Upper lobe of right lung (tissue), 1 donor: ENCODE data around the gene FCHSD2. TPM values are rescaled to one million over a fixed set of nuclear protein-coding genes. Genes with fewer than 3 reads are reported as not detected.

ENCODE experiments used
- ATAC-seq: fragments of 200-7000 bp; cut with Tn5 transposase; one replicate; pipeline ENCODE4 v1.9.1; 2020; ENCODE audit warnings: mild to moderate bottlenecking, moderate library complexity
- DNase-seq: peaks from one replicate; pipeline ENCODE4 v3.0.0-alpha.2; 2020
- H3K27ac ChIP-seq: fragments of 200-600 bp; one replicate; pipeline ENCODE4 v1.8.0; 2022
- H3K27me3 ChIP-seq: fragments of 200-600 bp; one replicate; pipeline ENCODE4 v1.8.0; 2022; ENCODE audit warnings: mild to moderate bottlenecking
- H3K36me3 ChIP-seq: fragments of 200-600 bp; one replicate; pipeline ENCODE4 v1.8.0; 2022
- H3K4me1 ChIP-seq: fragments of 200-600 bp; one replicate; pipeline ENCODE4 v1.8.0; 2022
- H3K4me3 ChIP-seq: fragments of 200-600 bp; one replicate; pipeline ENCODE4 v1.8.0; 2022; ENCODE audit warnings: mild to moderate bottlenecking
- H3K9me3 ChIP-seq: fragments of 200-600 bp; one replicate; pipeline ENCODE4 v1.8.0; 2022
- intact Hi-C: fragments of 100-400 bp; cut with DNase I; formaldehyde crosslinking; loops from one replicate; pipeline ENCODE4 v1.11.0; 2022
- total RNA-seq: library from RNA; stranded (reverse); fragmentation: NEBNext Ultra II Directional; extraction: Animal tissue kit (Norgen Biotek cat#: 25700); gene quantifications from one replicate; pipeline ENCODE4 v1.2.1, GENCODE V29; 2021
- TF ChIP-seq, protein P1 (sequence below): fragments of 200-600 bp; IDR thresholded peaks from one replicate; pipeline ENCODE4 v1.8.0; 2022; ENCODE audit warnings: antibody characterized with exemption
- donor health status: DM: no; HTN: yes; CAD: no; lungs with severe emphysema.

FCHSD2 gene
- total RNA-seq, 1 donor from 2014 or later: 71.2 TPM

DNA sequence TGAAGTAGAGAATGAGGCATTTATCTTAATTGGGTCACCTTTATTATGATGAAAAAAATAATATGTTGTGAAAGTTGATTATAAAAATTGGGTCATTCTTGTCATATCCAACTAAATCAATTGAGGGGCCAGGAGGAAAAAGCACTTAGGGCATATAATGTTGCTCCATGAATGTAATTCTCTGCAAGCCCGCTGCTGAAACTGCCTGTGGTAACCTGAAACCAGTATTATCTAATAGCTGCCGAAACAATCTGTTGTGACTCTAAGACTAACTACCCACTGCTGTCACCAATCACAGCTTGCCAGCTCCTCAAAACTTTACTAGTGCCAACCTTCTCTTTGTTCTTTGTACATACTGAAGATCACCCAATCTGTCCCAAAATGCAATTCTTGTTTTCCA is 212.1 kb downstream of the FCHSD2 start:
- intact Hi-C loops: no loop called here
- H3K27ac ChIP-seq: no peak overlapping the region
- no peak overlapping the region for H3K4me3 ChIP-seq
- no peaks in the 10 kb centered on the region for H3K27me3 ChIP-seq
- H3K9me3 ChIP-seq: no peaks in the 10 kb centered on the region
- no peaks in the 10 kb centered on the region for H3K4me1 ChIP-seq
- ATAC-seq: no peak
- no peaks in the 10 kb centered on the region for H3K36me3 ChIP-seq
- DNase-seq: no peak
- TF ChIP-seq, protein P1, sequence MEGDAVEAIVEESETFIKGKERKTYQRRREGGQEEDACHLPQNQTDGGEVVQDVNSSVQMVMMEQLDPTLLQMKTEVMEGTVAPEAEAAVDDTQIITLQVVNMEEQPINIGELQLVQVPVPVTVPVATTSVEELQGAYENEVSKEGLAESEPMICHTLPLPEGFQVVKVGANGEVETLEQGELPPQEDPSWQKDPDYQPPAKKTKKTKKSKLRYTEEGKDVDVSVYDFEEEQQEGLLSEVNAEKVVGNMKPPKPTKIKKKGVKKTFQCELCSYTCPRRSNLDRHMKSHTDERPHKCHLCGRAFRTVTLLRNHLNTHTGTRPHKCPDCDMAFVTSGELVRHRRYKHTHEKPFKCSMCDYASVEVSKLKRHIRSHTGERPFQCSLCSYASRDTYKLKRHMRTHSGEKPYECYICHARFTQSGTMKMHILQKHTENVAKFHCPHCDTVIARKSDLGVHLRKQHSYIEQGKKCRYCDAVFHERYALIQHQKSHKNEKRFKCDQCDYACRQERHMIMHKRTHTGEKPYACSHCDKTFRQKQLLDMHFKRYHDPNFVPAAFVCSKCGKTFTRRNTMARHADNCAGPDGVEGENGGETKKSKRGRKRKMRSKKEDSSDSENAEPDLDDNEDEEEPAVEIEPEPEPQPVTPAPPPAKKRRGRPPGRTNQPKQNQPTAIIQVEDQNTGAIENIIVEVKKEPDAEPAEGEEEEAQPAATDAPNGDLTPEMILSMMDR: no peak

DNA sequence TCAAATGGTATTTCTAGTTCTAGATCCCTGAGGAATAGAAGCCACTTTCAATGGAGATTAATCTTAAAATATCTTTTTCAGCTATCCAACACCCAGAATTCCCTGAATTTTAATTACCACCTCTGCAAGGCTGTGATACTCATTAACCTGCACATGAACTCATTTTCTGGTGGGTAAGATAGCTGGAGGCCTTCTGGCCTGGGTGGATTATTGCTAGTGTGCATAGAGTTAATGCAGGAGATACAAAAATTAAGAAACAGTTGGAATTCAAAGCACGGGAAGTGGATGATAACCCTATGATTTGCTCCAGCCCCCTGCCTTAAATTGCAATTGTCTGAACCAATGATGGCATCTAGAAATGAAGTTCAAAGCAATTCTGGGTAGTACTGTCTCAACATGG is 212.9 kb downstream of the FCHSD2 start:
- Histone ChIP-seq H3K36me3 (no peaks in the 10 kb centered on the region), H3K27me3 (no peaks in the 10 kb centered on the region), H3K4me1 (no peaks in the 10 kb centered on the region), H3K27ac (no peak overlapping the region), H3K9me3 (no peaks in the 10 kb centered on the region), H3K4me3 (no peak overlapping the region)
- no peak for ATAC-seq
- TF ChIP-seq, protein P1: no peak
- no peak for DNase-seq
- intact Hi-C loops: no loop called here

DNA sequence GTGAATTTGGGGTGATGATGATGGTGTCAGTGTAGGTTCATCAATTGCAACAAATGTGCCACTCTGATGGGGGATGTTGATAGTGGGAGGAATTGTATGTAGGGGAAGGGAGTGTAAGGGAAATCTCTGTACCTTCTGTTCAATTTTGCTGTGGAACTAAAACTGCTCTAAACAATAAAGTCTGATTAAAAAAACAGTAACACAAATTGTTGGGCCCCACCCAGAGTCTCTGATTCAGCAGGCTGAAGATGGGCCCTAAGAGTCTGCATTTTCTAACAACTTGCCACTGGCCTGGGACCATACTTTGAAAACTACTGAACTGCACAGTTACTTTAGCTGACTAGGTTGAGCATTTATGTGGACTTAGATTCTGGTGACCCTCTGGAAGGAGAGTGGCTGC is 214.7 kb downstream of the FCHSD2 start:
- no peak for ATAC-seq
- Histone ChIP-seq H3K9me3 (no peaks in the 10 kb centered on the region), H3K36me3 (no peaks in the 10 kb centered on the region), H3K27ac (no peak overlapping the region), H3K4me1 (no peaks in the 10 kb centered on the region), H3K4me3 (no peak overlapping the region), H3K27me3 (no peaks in the 10 kb centered on the region)
- intact Hi-C loops: no loop called here
- no peak for DNase-seq
- TF ChIP-seq, protein P1: no peak

DNA sequence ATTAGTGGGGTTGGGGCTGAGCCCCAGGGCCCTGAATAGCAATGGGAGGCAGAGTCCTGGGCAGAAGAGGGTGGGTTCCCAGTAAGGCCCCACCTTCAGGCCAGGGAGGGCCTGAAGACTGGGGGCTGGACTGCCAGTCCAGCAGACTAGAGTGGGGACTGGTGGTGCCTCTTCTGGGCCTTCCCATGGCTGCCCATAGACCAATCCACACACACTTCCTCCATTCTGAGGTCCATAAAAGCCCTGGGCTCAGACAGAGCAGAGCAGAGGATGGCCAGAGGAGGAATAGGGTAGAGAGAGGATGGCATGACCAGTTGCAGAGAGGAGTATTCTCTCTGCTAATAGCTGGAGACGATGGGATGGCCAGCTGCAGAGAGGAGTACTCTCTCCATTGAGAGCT is 216.0 kb downstream of the FCHSD2 start:
- Histone ChIP-seq H3K27ac (no peak overlapping the region), H3K36me3 (peaks cover 6% of the 10 kb centered on the region), H3K4me1 (no peaks in the 10 kb centered on the region), H3K4me3 (no peak overlapping the region), H3K27me3 (no peaks in the 10 kb centered on the region), H3K9me3 (no peaks in the 10 kb centered on the region)
- DNase-seq (no peak), ATAC-seq (no peak)
- TF ChIP-seq, protein P1: no peak
- intact Hi-C loops: no loop called here

DNA sequence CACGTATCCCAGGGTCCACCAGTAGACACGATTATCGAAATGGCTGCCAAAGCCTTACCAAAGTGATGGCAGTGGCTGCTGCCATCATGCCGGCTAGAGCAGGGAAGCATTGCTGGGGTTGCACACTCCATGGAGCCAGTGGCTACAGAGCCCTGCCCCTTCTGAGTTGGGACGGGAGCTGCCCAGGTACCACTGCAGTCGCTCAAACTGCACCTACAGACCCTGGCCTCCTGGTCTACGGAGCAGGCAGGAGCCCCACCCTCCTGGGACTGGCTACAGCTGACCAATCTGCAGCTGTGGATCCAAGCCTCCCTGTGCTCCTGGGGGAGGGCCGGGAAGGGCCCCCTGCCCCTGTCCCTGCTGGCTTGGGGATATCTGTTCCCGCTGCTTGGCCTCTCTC is 216.5 kb downstream of the FCHSD2 start:
- Histone ChIP-seq H3K9me3 (no peaks in the 10 kb centered on the region), H3K4me3 (no peak overlapping the region), H3K27me3 (no peaks in the 10 kb centered on the region), H3K27ac (no peak overlapping the region), H3K4me1 (no peaks in the 10 kb centered on the region), H3K36me3 (peaks cover 7% of the 10 kb centered on the region)
- DNase-seq (no peak), ATAC-seq (peak; percentile 10)
- TF ChIP-seq, protein P1: no peak
- intact Hi-C loops: no loop called here

DNA sequence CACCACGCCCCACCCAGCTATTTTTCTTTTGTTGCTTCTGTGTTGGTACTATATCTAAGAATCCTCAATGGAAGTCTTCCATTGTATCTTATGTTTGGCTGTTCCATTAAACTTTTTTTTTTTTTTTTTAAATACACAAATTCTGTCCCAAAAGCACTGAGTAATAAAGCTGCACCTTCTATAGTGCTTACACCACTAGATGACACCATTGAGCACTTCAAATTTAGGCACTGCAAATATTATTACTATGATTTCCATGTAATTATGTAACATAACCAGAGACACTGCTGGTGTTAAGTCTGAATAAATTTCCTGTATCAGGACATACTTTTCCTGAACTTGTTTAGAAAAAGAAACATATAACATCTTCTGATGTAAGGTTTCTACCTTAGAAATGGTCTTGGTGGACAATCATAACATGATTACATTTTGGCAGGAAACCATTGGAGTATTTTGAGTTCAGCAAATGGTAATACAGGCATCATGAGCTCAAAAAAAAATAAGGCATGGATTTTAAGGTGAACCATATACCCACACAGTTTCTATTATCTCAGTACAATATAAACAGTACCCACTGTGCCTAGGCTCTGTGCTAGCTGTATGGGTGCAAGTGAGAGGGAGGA is 217.4 kb downstream of the FCHSD2 start:
- no peaks in the 10 kb centered on the region for H3K4me1 ChIP-seq
- H3K9me3 ChIP-seq: no peaks in the 10 kb centered on the region
- ATAC-seq (peak; percentile 77), DNase-seq (no peak)
- peaks cover 7% of the 10 kb centered on the region for H3K36me3 ChIP-seq
- no peak overlapping the region for H3K4me3 ChIP-seq
- intact Hi-C loops: no loop called here
- H3K27ac ChIP-seq: no peak overlapping the region
- TF ChIP-seq, protein P1: peak; percentile 63
- H3K27me3 ChIP-seq: no peaks in the 10 kb centered on the region
